Measurements from ENCODE around the gene MRPL11. TPM values are rescaled to one million over a fixed set of nuclear protein-coding genes. Genes with fewer than 3 reads are reported as not detected.

MRPL11 gene
- total and polyA plus RNA-seq, 2 donors (not counting 1 experiment from before 2014, with no cell fraction given), result 25.5 to 26.7 TPM

DNA sequence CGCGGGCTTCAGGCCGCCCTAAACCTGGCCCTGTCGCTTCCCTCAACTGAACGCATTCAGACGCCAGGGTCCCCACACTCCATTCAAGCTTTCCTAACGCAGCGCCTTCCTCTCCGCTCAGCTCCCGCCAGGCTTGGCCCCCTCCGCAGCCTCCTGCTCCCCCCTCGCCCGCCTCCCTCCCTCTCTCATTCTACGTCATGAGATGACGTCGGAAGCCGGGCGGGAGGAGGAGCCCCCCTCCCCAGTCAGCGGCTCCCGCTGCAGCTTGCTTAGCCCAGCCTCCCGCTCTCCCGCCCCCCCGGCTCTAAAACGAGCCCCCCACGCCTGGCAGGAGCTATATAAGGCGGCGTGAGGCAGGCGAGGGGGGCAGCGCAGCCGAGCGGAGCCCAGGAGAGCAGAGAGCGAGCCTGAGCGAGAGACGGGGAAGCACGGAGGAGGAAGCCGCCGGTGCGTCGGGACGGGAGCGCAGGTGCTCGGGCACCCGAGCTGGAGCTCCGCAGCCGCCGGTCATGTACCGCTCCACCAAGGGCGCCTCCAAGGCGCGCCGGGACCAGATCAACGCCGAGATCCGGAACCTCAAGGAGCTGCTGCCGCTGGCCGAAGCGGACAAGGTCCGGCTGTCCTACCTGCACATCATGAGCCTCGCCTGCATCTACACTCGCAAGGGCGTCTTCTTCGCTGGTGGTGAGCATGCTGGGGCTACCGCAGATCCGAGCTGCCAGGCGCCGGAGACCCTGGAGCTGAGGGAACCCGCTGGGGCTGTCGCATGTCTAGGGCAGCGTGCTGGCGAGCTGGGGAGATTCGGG, 17.8 kb downstream of the MRPL11 start, which contains the start of gene NPAS4:
NPAS4 (plus strand) TSS at position 365 of the 806 bp plus-strand sequence; CDS start at position 510, 145 bp downstream.
- WGBS (ENCODE audit: insufficient coverage), result 15% methylated on average over 68 of the region's 71 CpGs
- Histone ChIP-seq H3K27me3 (replicated peaks in 1 of 4; ENCODE audit: control extremely low read depth in 1 of 4, control insufficient read depth in 3 of 4, insufficient read depth in 4 of 4, low read length in 3 of 4) (peaks cover 0 to 46% (median 40%) of the 10 kb centered on the region in 4 experiments), H3K4me3 (ENCODE audit: control extremely low read depth in 1 of 5, extremely low read depth in 1 of 5, insufficient read depth in 1 of 5, low read depth in 2 of 5, low read length in 4 of 5) (no peak within 1 kb of the TSS), H3K4me2 (replicated peaks; ENCODE audit: low read depth, low read length, poor library complexity, severe bottlenecking) (no peak within 1 kb of the TSS), H3K36me3 (replicated peaks in 1 of 2; ENCODE audit: control extremely low read depth in 1 of 2, control insufficient read depth in 1 of 2, extremely low read depth in 1 of 2, insufficient read depth in 2 of 2, low read length in 1 of 2) (no peaks in the 10 kb centered on the region), H3K79me2 (ENCODE audit: control insufficient read depth, insufficient read depth, low read length) (no peaks in the 10 kb centered on the region), H4K20me1 (ENCODE audit: control insufficient read depth, insufficient read depth, low read length, poor library complexity, severe bottlenecking) (peaks cover 7% of the 10 kb centered on the region), H3K9me3 (ENCODE audit: control extremely low read depth in 1 of 3, control insufficient read depth in 2 of 3, insufficient read depth in 1 of 3, low read length in 2 of 3) (peaks cover 0 to 45% (median 3%) of the 10 kb centered on the region in 3 donors), H3K27ac (ENCODE audit: low read length in 2 of 2) (no peak within 1 kb of the TSS), H3K4me1 (ENCODE audit: control insufficient read depth in 2 of 2, insufficient read depth in 2 of 2, low read length in 2 of 2) (peaks cover 8 to 16% of the 10 kb centered on the region in 2 donors), H3K9ac (ENCODE audit: low read length) (no peak within 1 kb of the TSS), H2AFZ (ENCODE audit: insufficient read depth, low read depth, low read length, poor library complexity, severe bottlenecking) (no peak within 1 kb of the TSS)
- Mint-ChIP-seq H3K27me3 (peaks cover 39% of the 10 kb centered on the region), H3K4me1 (peaks cover 3% of the 10 kb centered on the region), H3K27ac (peak within 1 kb of the TSS; percentile 81), H3K9me3 (ENCODE audit: insufficient read depth) (no peaks in the 10 kb centered on the region), H3K4me3 (no peak within 1 kb of the TSS)
- ATAC-seq (ENCODE audit: low read depth) (no peak), DNase-seq (no peak)
- TF ChIP-seq EZH2 (IDR thresholded peaks at IDR 0.05; ENCODE audit: borderline replicate concordance, insufficient read depth, low read depth, low read length, poor library complexity, severe bottlenecking), result no peak
- TF ChIP-seq, protein P1, sequence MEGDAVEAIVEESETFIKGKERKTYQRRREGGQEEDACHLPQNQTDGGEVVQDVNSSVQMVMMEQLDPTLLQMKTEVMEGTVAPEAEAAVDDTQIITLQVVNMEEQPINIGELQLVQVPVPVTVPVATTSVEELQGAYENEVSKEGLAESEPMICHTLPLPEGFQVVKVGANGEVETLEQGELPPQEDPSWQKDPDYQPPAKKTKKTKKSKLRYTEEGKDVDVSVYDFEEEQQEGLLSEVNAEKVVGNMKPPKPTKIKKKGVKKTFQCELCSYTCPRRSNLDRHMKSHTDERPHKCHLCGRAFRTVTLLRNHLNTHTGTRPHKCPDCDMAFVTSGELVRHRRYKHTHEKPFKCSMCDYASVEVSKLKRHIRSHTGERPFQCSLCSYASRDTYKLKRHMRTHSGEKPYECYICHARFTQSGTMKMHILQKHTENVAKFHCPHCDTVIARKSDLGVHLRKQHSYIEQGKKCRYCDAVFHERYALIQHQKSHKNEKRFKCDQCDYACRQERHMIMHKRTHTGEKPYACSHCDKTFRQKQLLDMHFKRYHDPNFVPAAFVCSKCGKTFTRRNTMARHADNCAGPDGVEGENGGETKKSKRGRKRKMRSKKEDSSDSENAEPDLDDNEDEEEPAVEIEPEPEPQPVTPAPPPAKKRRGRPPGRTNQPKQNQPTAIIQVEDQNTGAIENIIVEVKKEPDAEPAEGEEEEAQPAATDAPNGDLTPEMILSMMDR (IDR thresholded peaks at IDR 0.05), result no peak
- ChIA-PET CTCF (interaction anchor here (0.8 to 2.8 kb wide), 10 partner anchors 9 to 258 kb away, joined by 3 to 15 read pairs (median 6); partner anchors contain the start of genes DPP3 and MRPL11), POLR2A (interaction anchor here (0.7 to 1.0 kb wide), 2 partner anchors 108 to 132 kb away, joined by 3 read pairs; partner anchors contain the start of gene YIF1A)
- intact Hi-C loops (cut with micrococcal nuclease), result loop anchor here (2.0 kb wide), 1 partner anchor 18 kb away; the partner anchor contains the start of gene MRPL11

DNA sequence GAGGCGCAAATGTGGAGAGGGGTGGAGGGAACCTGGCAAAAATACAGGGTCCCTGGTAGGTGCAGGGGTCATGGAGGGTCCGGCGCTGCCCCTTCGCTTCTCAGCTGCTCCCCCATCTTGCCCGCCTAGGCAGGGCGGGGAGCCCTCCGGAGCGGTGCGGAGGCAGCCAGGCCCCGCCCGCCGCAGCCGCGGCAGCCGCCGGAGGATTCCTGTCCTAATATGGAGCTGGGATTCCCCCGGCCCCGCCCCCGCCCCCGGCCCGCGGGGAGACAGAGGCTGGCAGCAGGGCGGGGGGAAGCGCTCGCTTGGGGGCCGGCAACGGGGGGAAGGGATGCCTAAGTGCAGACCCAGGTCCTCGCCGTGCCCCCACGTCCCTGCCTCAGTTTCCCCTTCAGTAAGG, 18.8 kb downstream of the MRPL11 start:
- peaks cover 8 to 16% of the 10 kb centered on the region in 2 donors for H3K4me1 ChIP-seq (ENCODE audit: control insufficient read depth in 2 of 2, insufficient read depth in 2 of 2, low read length in 2 of 2)
- intact Hi-C loops (cut with micrococcal nuclease), result loop anchor here (2.0 kb wide), 1 partner anchor 19 kb away; the partner anchor contains the start of gene MRPL11
- 6% methylated on average over 24 of the region's 30 CpGs for WGBS (ENCODE audit: insufficient coverage)
- no peaks in the 10 kb centered on the region for H3K79me2 ChIP-seq (ENCODE audit: control insufficient read depth, insufficient read depth, low read length)
- H3K4me2 ChIP-seq (replicated peaks; ENCODE audit: low read depth, low read length, poor library complexity, severe bottlenecking), result no peak overlapping the region
- no peak overlapping the region for H3K4me3 Mint-ChIP-seq
- H4K20me1 ChIP-seq (ENCODE audit: control insufficient read depth, insufficient read depth, low read length, poor library complexity, severe bottlenecking), result peaks cover 7% of the 10 kb centered on the region
- H3K27me3 ChIP-seq (replicated peaks in 1 of 4; ENCODE audit: control extremely low read depth in 1 of 4, control insufficient read depth in 3 of 4, insufficient read depth in 4 of 4, low read length in 3 of 4), result peaks cover 0 to 55% (median 45%) of the 10 kb centered on the region in 4 experiments
- H3K27me3 Mint-ChIP-seq, result peaks cover 46% of the 10 kb centered on the region
- no peak for ATAC-seq (ENCODE audit: low read depth)
- H3K27ac ChIP-seq (ENCODE audit: low read length in 2 of 2), result no peak overlapping the region
- no peak for TF ChIP-seq EZH2 (IDR thresholded peaks at IDR 0.05; ENCODE audit: borderline replicate concordance, insufficient read depth, low read depth, low read length, poor library complexity, severe bottlenecking)
- TF ChIP-seq, protein P1 (IDR thresholded peaks at IDR 0.05), result no peak
- ChIA-PET CTCF (no interaction called here), POLR2A (no interaction called here)
- no peaks in the 10 kb centered on the region for H3K9me3 Mint-ChIP-seq (ENCODE audit: insufficient read depth)
- H2AFZ ChIP-seq (ENCODE audit: insufficient read depth, low read depth, low read length, poor library complexity, severe bottlenecking), result no peak overlapping the region
- no peaks in the 10 kb centered on the region for H3K36me3 ChIP-seq (replicated peaks in 1 of 2; ENCODE audit: control extremely low read depth in 1 of 2, control insufficient read depth in 1 of 2, extremely low read depth in 1 of 2, insufficient read depth in 2 of 2, low read length in 1 of 2)
- H3K4me1 Mint-ChIP-seq, result peaks cover 3% of the 10 kb centered on the region
- no peak overlapping the region for H3K4me3 ChIP-seq (ENCODE audit: control extremely low read depth in 1 of 5, extremely low read depth in 1 of 5, insufficient read depth in 1 of 5, low read depth in 2 of 5, low read length in 4 of 5)
- H3K27ac Mint-ChIP-seq, result peak overlapping the region; percentile 65
- H3K9me3 ChIP-seq (ENCODE audit: control extremely low read depth in 1 of 3, control insufficient read depth in 2 of 3, insufficient read depth in 1 of 3, low read length in 2 of 3), result peaks cover 0 to 45% (median 3%) of the 10 kb centered on the region in 3 donors
- no peak overlapping the region for H3K9ac ChIP-seq (ENCODE audit: low read length)
- no peak for DNase-seq
